ENCODE measurements around the gene PELI2. TPM values are rescaled to one million over a fixed set of nuclear protein-coding genes. Genes with fewer than 3 reads are reported as not detected.

The PELI2 gene
- total and polyA plus RNA-seq, 2 experiments from 2014 or later = 8.0 to 24.5 TPM

DNA sequence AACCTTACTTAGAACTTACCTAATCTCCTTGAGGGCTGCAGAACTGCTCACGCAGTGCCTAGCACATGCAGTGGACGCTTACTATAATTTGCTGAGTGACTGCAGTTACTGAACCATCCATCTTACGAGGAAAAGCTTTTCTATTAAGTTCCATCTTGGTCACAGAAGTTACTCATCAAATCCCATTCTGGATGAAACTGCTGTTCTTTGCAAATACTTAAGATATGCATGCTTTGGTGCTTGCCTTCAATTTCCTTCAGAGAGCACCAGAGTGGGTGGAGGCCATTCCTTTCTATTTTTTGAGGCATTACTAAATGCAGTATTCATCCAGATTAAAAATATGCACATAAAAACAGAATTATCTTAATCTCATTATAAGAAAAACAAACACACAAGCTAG, 17.7 kb upstream of the PELI2 start:
- ATAC-seq (no peak), DNase-seq (ENCODE audit: low spot score) (no peak)
- no peaks in the 10 kb centered on the region for H3F3A ChIP-seq (replicated peaks; ENCODE audit: low read depth)
- H2AFZ ChIP-seq = peak overlapping the region; percentile 49; the same call in 1 of the 2 replicates
- H3K27ac ChIP-seq (ENCODE audit: low read depth) = no peak overlapping the region
- Mint-ChIP-seq H3K36me3 (ENCODE audit: low read depth) (no peaks in the 10 kb centered on the region), H3K27me3 (ENCODE audit: insufficient read depth, low read depth, poor library complexity) (peaks cover 4% of the 10 kb centered on the region), H3K4me1 (no peaks in the 10 kb centered on the region), H3K27ac (no peak overlapping the region), H3K9me3 (no peaks in the 10 kb centered on the region), H3K4me3 (no peak overlapping the region)
- no peak overlapping the region for H3K4me3 ChIP-seq
- H3K4me1 ChIP-seq (ENCODE audit: insufficient read depth) = no peaks in the 10 kb centered on the region; the same call in 1 of the 2 replicates
- no peaks in the 10 kb centered on the region for H3K27me3 ChIP-seq (ENCODE audit: insufficient read depth)
- no peaks in the 10 kb centered on the region for H4K20me1 ChIP-seq (replicated peaks; ENCODE audit: insufficient read depth)
- H3K9me2 ChIP-seq (ENCODE audit: insufficient read depth) = peaks cover 7% of the 10 kb centered on the region
- TF ChIP-seq POLR2AphosphoS5 (IDR thresholded peaks at IDR 0.05; ENCODE audit: low read depth) = no peak
- TF ChIP-seq, protein P1, sequence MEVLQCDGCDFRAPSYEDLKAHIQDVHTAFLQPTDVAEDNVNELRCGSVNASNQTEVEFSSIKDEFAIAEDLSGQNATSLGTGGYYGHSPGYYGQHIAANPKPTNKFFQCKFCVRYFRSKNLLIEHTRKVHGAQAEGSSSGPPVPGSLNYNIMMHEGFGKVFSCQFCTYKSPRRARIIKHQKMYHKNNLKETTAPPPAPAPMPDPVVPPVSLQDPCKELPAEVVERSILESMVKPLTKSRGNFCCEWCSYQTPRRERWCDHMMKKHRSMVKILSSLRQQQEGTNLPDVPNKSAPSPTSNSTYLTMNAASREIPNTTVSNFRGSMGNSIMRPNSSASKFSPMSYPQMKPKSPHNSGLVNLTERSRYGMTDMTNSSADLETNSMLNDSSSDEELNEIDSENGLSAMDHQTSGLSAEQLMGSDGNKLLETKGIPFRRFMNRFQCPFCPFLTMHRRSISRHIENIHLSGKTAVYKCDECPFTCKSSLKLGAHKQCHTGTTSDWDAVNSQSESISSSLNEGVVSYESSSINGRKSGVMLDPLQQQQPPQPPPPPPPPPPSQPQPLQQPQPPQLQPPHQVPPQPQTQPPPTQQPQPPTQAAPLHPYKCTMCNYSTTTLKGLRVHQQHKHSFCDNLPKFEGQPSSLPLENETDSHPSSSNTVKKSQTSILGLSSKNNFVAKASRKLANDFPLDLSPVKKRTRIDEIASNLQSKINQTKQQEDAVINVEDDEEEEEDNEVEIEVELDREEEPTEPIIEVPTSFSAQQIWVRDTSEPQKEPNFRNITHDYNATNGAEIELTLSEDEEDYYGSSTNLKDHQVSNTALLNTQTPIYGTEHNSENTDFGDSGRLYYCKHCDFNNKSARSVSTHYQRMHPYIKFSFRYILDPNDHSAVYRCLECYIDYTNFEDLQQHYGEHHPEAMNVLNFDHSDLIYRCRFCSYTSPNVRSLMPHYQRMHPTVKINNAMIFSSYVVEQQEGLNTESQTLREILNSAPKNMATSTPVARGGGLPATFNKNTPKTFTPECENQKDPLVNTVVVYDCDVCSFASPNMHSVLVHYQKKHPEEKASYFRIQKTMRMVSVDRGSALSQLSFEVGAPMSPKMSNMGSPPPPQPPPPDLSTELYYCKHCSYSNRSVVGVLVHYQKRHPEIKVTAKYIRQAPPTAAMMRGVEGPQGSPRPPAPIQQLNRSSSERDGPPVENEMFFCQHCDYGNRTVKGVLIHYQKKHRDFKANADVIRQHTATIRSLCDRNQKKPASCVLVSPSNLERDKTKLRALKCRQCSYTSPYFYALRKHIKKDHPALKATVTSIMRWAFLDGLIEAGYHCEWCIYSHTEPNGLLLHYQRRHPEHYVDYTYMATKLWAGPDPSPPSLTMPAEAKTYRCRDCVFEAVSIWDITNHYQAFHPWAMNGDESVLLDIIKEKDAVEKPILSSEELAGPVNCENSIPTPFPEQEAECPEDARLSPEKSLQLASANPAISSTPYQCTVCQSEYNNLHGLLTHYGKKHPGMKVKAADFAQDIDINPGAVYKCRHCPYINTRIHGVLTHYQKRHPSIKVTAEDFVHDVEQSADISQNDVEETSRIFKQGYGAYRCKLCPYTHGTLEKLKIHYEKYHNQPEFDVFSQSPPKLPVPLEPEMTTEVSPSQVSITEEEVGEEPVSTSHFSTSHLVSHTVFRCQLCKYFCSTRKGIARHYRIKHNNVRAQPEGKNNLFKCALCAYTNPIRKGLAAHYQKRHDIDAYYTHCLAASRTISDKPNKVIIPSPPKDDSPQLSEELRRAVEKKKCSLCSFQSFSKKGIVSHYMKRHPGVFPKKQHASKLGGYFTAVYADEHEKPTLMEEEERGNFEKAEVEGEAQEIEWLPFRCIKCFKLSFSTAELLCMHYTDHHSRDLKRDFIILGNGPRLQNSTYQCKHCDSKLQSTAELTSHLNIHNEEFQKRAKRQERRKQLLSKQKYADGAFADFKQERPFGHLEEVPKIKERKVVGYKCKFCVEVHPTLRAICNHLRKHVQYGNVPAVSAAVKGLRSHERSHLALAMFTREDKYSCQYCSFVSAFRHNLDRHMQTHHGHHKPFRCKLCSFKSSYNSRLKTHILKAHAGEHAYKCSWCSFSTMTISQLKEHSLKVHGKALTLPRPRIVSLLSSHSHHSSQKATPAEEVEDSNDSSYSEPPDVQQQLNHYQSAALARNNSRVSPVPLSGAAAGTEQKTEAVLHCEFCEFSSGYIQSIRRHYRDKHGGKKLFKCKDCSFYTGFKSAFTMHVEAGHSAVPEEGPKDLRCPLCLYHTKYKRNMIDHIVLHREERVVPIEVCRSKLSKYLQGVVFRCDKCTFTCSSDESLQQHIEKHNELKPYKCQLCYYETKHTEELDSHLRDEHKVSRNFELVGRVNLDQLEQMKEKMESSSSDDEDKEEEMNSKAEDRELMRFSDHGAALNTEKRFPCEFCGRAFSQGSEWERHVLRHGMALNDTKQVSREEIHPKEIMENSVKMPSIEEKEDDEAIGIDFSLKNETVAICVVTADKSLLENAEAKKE (CRISPR knock-in tag; IDR thresholded peaks at IDR 0.05) = no peak
- no peak for TF ChIP-seq STAT1 (IDR thresholded peaks at IDR 0.05; ENCODE audit: unreplicated experiment)
- TF ChIP-seq JUNB (IDR thresholded peaks at IDR 0.05; ENCODE audit: unreplicated experiment) = no peak
- no peak for TF ChIP-seq CREB1 (CRISPR knock-in tag; IDR thresholded peaks at IDR 0.05; ENCODE audit: low read depth)
- TF ChIP-seq, protein P2, sequence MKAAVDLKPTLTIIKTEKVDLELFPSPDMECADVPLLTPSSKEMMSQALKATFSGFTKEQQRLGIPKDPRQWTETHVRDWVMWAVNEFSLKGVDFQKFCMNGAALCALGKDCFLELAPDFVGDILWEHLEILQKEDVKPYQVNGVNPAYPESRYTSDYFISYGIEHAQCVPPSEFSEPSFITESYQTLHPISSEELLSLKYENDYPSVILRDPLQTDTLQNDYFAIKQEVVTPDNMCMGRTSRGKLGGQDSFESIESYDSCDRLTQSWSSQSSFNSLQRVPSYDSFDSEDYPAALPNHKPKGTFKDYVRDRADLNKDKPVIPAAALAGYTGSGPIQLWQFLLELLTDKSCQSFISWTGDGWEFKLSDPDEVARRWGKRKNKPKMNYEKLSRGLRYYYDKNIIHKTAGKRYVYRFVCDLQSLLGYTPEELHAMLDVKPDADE (IDR thresholded peaks at IDR 0.05) = no peak
- TF ChIP-seq, protein P3, sequence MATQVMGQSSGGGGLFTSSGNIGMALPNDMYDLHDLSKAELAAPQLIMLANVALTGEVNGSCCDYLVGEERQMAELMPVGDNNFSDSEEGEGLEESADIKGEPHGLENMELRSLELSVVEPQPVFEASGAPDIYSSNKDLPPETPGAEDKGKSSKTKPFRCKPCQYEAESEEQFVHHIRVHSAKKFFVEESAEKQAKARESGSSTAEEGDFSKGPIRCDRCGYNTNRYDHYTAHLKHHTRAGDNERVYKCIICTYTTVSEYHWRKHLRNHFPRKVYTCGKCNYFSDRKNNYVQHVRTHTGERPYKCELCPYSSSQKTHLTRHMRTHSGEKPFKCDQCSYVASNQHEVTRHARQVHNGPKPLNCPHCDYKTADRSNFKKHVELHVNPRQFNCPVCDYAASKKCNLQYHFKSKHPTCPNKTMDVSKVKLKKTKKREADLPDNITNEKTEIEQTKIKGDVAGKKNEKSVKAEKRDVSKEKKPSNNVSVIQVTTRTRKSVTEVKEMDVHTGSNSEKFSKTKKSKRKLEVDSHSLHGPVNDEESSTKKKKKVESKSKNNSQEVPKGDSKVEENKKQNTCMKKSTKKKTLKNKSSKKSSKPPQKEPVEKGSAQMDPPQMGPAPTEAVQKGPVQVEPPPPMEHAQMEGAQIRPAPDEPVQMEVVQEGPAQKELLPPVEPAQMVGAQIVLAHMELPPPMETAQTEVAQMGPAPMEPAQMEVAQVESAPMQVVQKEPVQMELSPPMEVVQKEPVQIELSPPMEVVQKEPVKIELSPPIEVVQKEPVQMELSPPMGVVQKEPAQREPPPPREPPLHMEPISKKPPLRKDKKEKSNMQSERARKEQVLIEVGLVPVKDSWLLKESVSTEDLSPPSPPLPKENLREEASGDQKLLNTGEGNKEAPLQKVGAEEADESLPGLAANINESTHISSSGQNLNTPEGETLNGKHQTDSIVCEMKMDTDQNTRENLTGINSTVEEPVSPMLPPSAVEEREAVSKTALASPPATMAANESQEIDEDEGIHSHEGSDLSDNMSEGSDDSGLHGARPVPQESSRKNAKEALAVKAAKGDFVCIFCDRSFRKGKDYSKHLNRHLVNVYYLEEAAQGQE (IDR thresholded peaks at IDR 0.05; ENCODE audit: unreplicated experiment) = no peak
- TF ChIP-seq, protein P4, sequence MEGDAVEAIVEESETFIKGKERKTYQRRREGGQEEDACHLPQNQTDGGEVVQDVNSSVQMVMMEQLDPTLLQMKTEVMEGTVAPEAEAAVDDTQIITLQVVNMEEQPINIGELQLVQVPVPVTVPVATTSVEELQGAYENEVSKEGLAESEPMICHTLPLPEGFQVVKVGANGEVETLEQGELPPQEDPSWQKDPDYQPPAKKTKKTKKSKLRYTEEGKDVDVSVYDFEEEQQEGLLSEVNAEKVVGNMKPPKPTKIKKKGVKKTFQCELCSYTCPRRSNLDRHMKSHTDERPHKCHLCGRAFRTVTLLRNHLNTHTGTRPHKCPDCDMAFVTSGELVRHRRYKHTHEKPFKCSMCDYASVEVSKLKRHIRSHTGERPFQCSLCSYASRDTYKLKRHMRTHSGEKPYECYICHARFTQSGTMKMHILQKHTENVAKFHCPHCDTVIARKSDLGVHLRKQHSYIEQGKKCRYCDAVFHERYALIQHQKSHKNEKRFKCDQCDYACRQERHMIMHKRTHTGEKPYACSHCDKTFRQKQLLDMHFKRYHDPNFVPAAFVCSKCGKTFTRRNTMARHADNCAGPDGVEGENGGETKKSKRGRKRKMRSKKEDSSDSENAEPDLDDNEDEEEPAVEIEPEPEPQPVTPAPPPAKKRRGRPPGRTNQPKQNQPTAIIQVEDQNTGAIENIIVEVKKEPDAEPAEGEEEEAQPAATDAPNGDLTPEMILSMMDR (conservative IDR thresholded peaks at IDR 0.05; ENCODE audit: low read depth in 2 of 2) = no peak
- TF ChIP-seq ZNF331 (CRISPR knock-in tag; IDR thresholded peaks at IDR 0.05; ENCODE audit: low read depth) = no peak
- no peak for TF ChIP-seq NANOG (IDR thresholded peaks at IDR 0.05; ENCODE audit: borderline replicate concordance)
- no peak for TF ChIP-seq ZNF114 (CRISPR knock-in tag; IDR thresholded peaks at IDR 0.05)
- TF ChIP-seq EZH2 (IDR thresholded peaks at IDR 0.05; ENCODE audit: low read depth, unreplicated experiment) = no peak
- TF ChIP-seq EZH2phosphoT487 (IDR thresholded peaks at IDR 0.05; ENCODE audit: unreplicated experiment) = no peak
- H3K79me2 ChIP-seq (replicated peaks; ENCODE audit: insufficient read depth) = no peaks in the 10 kb centered on the region
- no peaks in the 10 kb centered on the region for H3K36me3 ChIP-seq (ENCODE audit: insufficient read depth)
- H3K4me2 ChIP-seq = no peak overlapping the region

Data from GM23338 (cell line).